OCI-LY3 (cell line): ENCODE measurements around the gene THRB.

ENCODE experiments used
- EZH2phosphoT487 ChIP-seq: fragments of 200-600 bp; shearing (Covaris generic); IDR thresholded peaks from 2 replicates; pipeline ENCODE4 v1.6.1; 2018; ENCODE audit warnings: antibody characterized with exemption, mixed run types, low read depth
- TF ChIP-seq, protein P1 (sequence below): fragments of 200-600, 300-600 bp; sonication (generic); IDR thresholded peaks from 2 replicates; pipeline ENCODE4 v1.5.1; 2014; ENCODE audit warnings: antibody characterized with exemption, low read length, low read depth

DNA sequence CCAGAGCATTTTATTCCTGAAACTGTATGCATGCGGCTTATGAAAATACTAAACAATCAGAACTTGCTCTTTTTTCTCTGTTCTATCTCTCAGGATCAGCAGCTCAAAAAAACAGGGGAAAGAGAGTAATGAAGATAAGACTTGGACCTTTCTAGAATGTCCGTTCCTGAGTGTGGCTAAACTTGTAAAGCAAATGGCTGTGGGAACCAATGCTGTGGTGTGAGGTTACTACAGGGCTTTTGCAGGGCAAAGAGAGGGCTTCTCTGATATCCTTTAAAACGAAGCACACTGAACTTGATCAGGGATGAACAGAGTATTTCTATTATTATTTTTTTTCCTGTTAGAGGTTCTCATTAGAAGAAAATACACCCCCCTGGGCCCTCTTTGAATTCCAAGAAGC is 223.4 kb downstream of the THRB start:
- TF ChIP-seq, protein P1, sequence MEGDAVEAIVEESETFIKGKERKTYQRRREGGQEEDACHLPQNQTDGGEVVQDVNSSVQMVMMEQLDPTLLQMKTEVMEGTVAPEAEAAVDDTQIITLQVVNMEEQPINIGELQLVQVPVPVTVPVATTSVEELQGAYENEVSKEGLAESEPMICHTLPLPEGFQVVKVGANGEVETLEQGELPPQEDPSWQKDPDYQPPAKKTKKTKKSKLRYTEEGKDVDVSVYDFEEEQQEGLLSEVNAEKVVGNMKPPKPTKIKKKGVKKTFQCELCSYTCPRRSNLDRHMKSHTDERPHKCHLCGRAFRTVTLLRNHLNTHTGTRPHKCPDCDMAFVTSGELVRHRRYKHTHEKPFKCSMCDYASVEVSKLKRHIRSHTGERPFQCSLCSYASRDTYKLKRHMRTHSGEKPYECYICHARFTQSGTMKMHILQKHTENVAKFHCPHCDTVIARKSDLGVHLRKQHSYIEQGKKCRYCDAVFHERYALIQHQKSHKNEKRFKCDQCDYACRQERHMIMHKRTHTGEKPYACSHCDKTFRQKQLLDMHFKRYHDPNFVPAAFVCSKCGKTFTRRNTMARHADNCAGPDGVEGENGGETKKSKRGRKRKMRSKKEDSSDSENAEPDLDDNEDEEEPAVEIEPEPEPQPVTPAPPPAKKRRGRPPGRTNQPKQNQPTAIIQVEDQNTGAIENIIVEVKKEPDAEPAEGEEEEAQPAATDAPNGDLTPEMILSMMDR, result no peak
- no peak for TF ChIP-seq EZH2phosphoT487
